CD4-positive, alpha-beta T cell (primary cell): ENCODE measurements around the gene KNDC1. TPM values are rescaled to one million over a fixed set of nuclear protein-coding genes. Genes with fewer than 3 reads are reported as not detected.

Experiments used
- ATAC-seq: fragments of 200-7000 bp; cut with Tn5 transposase; one replicate; pipeline ENCODE4 v1.10.0; 2022; ENCODE audit warnings: mild to moderate bottlenecking; ENCODE audit not compliant: poor library complexity
- CTCF ChIA-PET: fragments of 350-600 bp; sonication (Branson Sonifier 250); formaldehyde crosslinking; loops from one replicate; lab custom pipeline; 2021; ENCODE audit warnings: antibody characterized with exemption, inconsistent platforms; lab: Charles Lee
- POLR2A ChIA-PET: fragments of 350-600 bp; sonication (Branson Sonifier 250); formaldehyde crosslinking; loops from one replicate; lab custom pipeline; 2021; ENCODE audit warnings: antibody characterized with exemption, inconsistent platforms; lab: Charles Lee
- DNase-seq, 14 experiments: peaks; one replicate each; pipeline ENCODE4 v3.0.0-alpha.2; 2013 to 2020; ENCODE audit warnings: mixed read lengths in 2 of 14
- H3K27ac ChIP-seq, 2 donors: one replicate each; pipeline versions ENCODE4 v1.5.1 to v1.7.0; 2013; ENCODE audit warnings: low read length in 2 of 2, low read depth in 1 of 2, mild to moderate bottlenecking in 1 of 2
- H3K27me3 ChIP-seq, 2 experiments: 1 replicate in 1 of 2; 2 replicates in 1 of 2; pipeline versions ENCODE4 v1.6.1 to v1.7.0; 2013; ENCODE audit warnings: low read length in 2 of 2, control low read depth in 1 of 2, mild to moderate bottlenecking in 1 of 2, moderate library complexity in 1 of 2; ENCODE audit not compliant: insufficient read depth in 2 of 2, control insufficient read depth in 1 of 2
- H3K36me3 ChIP-seq: one replicate; pipeline ENCODE4 v1.6.1; 2013; ENCODE audit warnings: low read length, control low read depth; ENCODE audit not compliant: insufficient read depth
- H3K4me1 ChIP-seq: one replicate; pipeline ENCODE4 v1.6.1; 2013; ENCODE audit warnings: low read length, control low read depth; ENCODE audit not compliant: insufficient read depth
- H3K4me3 ChIP-seq: one replicate; pipeline ENCODE4 v1.5.1; 2013; ENCODE audit warnings: mild to moderate bottlenecking, low read length, moderate library complexity
- H3K9me3 ChIP-seq, 2 experiments: 1 replicate in 1 of 2; 2 replicates in 1 of 2; pipeline versions ENCODE4 v1.6.1 to v1.7.0; 2013; ENCODE audit warnings: low read length in 2 of 2, mild to moderate bottlenecking in 2 of 2, control low read depth in 1 of 2, moderate library complexity in 1 of 2; ENCODE audit not compliant: control insufficient read depth in 1 of 2, insufficient read depth in 1 of 2
- H3K27ac Mint-ChIP-seq: one replicate; pipeline ENCODE4 v1.8.0; 2020; ENCODE audit warnings: mixed read lengths
- H3K27me3 Mint-ChIP-seq: one replicate; pipeline ENCODE4 v1.8.0; 2021; ENCODE audit warnings: mixed read lengths
- H3K36me3 Mint-ChIP-seq: one replicate; pipeline ENCODE4 v1.8.0; 2021; ENCODE audit warnings: low read depth, mixed read lengths
- H3K4me1 Mint-ChIP-seq: one replicate; pipeline ENCODE4 v1.8.0; 2021; ENCODE audit warnings: low read depth, mixed read lengths
- H3K4me3 Mint-ChIP-seq: one replicate; pipeline ENCODE4 v1.8.0; 2020; ENCODE audit warnings: mild to moderate bottlenecking, mixed read lengths
- H3K9me3 Mint-ChIP-seq: one replicate; pipeline ENCODE4 v1.8.0; 2020; ENCODE audit warnings: mixed read lengths
- intact Hi-C, 2 experiments: fragments of 100-400 bp; cut with DNase I in 1 of 2; cut with micrococcal nuclease in 1 of 2; formaldehyde crosslinking; loops; one replicate each; pipeline versions ENCODE4 v1.15.1 to v1.9.0; 2023 to 2025; cut with DNase I, micrococcal nuclease
- total RNA-seq, 174 experiments: library from RNA in 2 of 174; stranded (reverse) in 2 of 174; gene quantifications; one replicate each; pipeline ENCODE4 v1.2.3 and lab custom pipeline; 2021 to 2026
- TF ChIP-seq, protein P1 (sequence below): fragments of 200-600 bp; IDR thresholded peaks from one replicate; pipeline ENCODE4 v1.8.0; 2022; ENCODE audit warnings: antibody characterized with exemption, mild to moderate bottlenecking

Gene KNDC1
- total RNA-seq, 2 experiments from 2014 or later: not detected

DNA sequence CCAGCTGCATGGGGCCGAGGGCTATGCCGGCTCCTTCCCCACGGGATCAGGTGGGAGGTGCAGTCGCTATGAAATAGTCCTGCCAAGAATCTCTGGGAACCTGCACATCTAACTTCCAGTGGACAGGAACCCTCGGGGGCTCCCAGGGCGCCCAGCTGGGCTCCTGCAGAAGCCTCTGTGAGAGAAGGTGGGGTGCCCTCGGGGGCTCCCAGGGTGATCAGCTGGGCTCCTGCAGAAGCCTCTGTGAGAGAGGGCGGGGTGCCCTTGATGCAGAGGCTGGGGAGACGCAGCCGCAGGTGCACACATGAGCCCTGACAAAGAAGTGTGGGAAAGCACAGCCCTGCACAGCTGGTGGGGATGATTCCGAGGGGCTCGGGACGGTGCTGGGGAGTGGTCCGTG lies 83.6 kb downstream of the KNDC1 start:
- H3K27ac ChIP-seq: no peak overlapping the region
- CTCF ChIA-PET: no interaction called here
- Mint-ChIP-seq H3K27ac (no peak overlapping the region), H3K9me3 (no peaks in the 10 kb centered on the region), H3K4me1 (peaks cover 19% of the 10 kb centered on the region), H3K27me3 (peaks cover 41% of the 10 kb centered on the region), H3K4me3 (no peak overlapping the region), H3K36me3 (no peaks in the 10 kb centered on the region)
- no peaks in the 10 kb centered on the region for H3K36me3 ChIP-seq
- TF ChIP-seq, protein P1, sequence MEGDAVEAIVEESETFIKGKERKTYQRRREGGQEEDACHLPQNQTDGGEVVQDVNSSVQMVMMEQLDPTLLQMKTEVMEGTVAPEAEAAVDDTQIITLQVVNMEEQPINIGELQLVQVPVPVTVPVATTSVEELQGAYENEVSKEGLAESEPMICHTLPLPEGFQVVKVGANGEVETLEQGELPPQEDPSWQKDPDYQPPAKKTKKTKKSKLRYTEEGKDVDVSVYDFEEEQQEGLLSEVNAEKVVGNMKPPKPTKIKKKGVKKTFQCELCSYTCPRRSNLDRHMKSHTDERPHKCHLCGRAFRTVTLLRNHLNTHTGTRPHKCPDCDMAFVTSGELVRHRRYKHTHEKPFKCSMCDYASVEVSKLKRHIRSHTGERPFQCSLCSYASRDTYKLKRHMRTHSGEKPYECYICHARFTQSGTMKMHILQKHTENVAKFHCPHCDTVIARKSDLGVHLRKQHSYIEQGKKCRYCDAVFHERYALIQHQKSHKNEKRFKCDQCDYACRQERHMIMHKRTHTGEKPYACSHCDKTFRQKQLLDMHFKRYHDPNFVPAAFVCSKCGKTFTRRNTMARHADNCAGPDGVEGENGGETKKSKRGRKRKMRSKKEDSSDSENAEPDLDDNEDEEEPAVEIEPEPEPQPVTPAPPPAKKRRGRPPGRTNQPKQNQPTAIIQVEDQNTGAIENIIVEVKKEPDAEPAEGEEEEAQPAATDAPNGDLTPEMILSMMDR: no peak
- H3K4me1 ChIP-seq: peaks cover 21% of the 10 kb centered on the region
- intact Hi-C loops: no loop called here
- H3K4me3 ChIP-seq: no peak overlapping the region
- ATAC-seq: no peak
- H3K9me3 ChIP-seq: peaks cover 0 to 16% of the 10 kb centered on the region in 2 experiments
- DNase-seq: no peak
- POLR2A ChIA-PET: no interaction called here
- peaks cover 38 to 39% of the 10 kb centered on the region in 2 experiments for H3K27me3 ChIP-seq

DNA sequence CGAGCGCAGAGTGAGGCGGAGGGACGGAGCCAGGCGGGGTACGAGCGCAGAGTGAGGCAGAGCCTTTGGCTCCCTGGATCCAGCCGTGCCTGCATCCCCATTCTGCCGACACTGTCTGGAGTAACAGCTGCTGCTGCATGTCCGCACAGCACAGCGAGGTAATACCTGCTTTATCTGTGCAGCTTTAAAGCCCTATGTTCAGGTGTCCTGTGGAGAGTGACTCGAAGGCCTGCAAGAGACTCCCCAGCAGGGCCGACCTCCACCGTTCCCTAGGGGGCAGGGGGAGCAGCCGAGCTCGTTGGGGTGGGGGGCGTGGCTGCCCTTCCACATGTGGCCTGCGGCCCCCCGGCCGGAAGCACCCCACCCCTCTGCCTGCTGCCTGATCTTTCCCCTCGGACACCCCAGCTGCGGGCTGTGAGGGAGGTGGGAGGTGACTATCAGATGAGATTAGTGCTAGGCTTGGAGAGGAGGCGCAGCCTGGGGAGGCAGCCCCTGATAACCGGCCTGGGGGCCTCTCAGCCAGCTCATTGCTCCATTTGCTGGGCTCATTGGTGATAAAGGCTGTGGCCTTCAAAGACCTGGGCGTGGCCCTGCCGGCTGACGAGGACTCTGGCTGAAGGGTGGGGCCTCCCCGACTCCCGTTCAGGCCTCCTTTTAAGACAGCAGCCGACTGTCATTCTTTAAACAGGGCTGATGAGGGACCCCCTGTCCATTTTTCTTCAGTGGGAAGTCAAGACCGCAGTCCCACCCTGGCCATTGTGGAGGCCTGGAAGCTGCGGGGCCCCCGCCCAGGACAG lies 85.6 kb downstream of the KNDC1 start:
- ATAC-seq: no peak
- intact Hi-C loops: no loop called here
- Mint-ChIP-seq H3K4me1 (peaks cover 13% of the 10 kb centered on the region), H3K36me3 (no peaks in the 10 kb centered on the region), H3K4me3 (no peak overlapping the region), H3K27me3 (peaks cover 27% of the 10 kb centered on the region), H3K9me3 (no peaks in the 10 kb centered on the region), H3K27ac (no peak overlapping the region)
- DNase-seq: no peak
- CTCF ChIA-PET: no interaction called here
- Histone ChIP-seq H3K4me1 (peaks cover 21% of the 10 kb centered on the region), H3K27me3 (peaks cover 22 to 24% of the 10 kb centered on the region in 2 experiments), H3K36me3 (no peaks in the 10 kb centered on the region), H3K9me3 (peaks cover 0 to 9% of the 10 kb centered on the region in 2 experiments), H3K27ac (no peak overlapping the region), H3K4me3 (no peak overlapping the region)
- POLR2A ChIA-PET: no interaction called here
- TF ChIP-seq, protein P1: no peak

DNA sequence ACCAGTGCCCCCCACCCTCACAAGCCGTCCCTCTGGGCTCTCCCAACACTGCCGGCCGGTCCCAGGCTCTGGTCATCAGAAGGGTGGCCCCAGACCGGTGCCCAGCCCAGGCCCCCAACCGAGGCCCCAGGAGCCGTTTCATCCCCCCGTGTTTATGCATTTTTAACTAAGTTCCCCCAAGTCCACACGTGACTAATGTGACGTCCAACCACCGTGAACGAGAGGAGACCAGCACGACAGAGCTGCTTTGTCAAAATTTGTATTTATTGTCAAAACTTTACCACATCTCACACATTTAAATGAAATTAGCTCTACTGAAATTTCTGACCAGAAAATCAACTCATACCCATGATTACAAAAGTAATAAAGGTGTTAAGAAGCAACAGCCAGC lies 86.2 kb downstream of the KNDC1 start:
- ATAC-seq (no peak), DNase-seq (no peak)
- TF ChIP-seq, protein P1: no peak
- no peak overlapping the region for H3K4me3 Mint-ChIP-seq
- peaks cover 21% of the 10 kb centered on the region for H3K27me3 Mint-ChIP-seq
- H3K36me3 Mint-ChIP-seq: no peaks in the 10 kb centered on the region
- Histone ChIP-seq H3K4me1 (peaks cover 15% of the 10 kb centered on the region), H3K27me3 (peaks cover 18% of the 10 kb centered on the region in 2 experiments), H3K4me3 (no peak overlapping the region), H3K9me3 (peaks cover 0 to 7% of the 10 kb centered on the region in 2 experiments), H3K36me3 (no peaks in the 10 kb centered on the region), H3K27ac (no peak overlapping the region)
- no peaks in the 10 kb centered on the region for H3K9me3 Mint-ChIP-seq
- intact Hi-C loops: no loop called here
- peaks cover 7% of the 10 kb centered on the region for H3K4me1 Mint-ChIP-seq
- POLR2A ChIA-PET: no interaction called here
- no peak overlapping the region for H3K27ac Mint-ChIP-seq
- CTCF ChIA-PET: no interaction called here
